Activated T-cell treated with anti-CD3 and anti-CD28 coated beads, Interleukin-2, amount 50 U/mL, for 24 hours (primary cell): ENCODE results near the gene NOPCHAP1.
"Not testable (repeated sequence)": the region's sequence is repeated elsewhere in the genome, so short reads cannot be mapped to it uniquely, and the experiment has no call there.

ENCODE experiments used
- DNase-seq: peaks from one replicate; pipeline ENCODE4 v3.0.0-alpha.2; 2020
- H3K27ac Mint-ChIP-seq: 2 replicates; pipeline ENCODE4 v1.8.0; 2020; ENCODE audit warnings: mild to moderate bottlenecking, mixed read lengths
- H3K27me3 Mint-ChIP-seq: 2 replicates; pipeline ENCODE4 v1.8.0; 2020; ENCODE audit warnings: mixed read lengths
- H3K36me3 Mint-ChIP-seq: 2 replicates; pipeline ENCODE4 v1.8.0; 2020; ENCODE audit warnings: low read depth, mixed read lengths
- H3K4me1 Mint-ChIP-seq: 2 replicates; pipeline ENCODE4 v1.8.0; 2020; ENCODE audit warnings: low read depth, mixed read lengths
- H3K4me3 Mint-ChIP-seq: 2 replicates; pipeline ENCODE4 v1.8.0; 2020; ENCODE audit warnings: mild to moderate bottlenecking, moderate library complexity, mixed read lengths
- H3K9me3 Mint-ChIP-seq: 2 replicates; pipeline ENCODE4 v1.8.0; 2020; ENCODE audit warnings: mixed read lengths

Gene NOPCHAP1

GRCh38 chr12:104976703-104977102 lies 9.4 kb upstream of the NOPCHAP1 start:
- H3K4me1 Mint-ChIP-seq: peaks cover 3% of the 10 kb centered on the region
- no peak overlapping the region for H3K27ac Mint-ChIP-seq
- DNase-seq: no peak
- no peak overlapping the region for H3K4me3 Mint-ChIP-seq
- H3K9me3 Mint-ChIP-seq: no peaks in the 10 kb centered on the region
- no peaks in the 10 kb centered on the region for H3K27me3 Mint-ChIP-seq
- H3K36me3 Mint-ChIP-seq: no peaks in the 10 kb centered on the region

- not testable (repeated sequence) for DNase-seq, H3K27me3 Mint-ChIP-seq, H3K9me3 Mint-ChIP-seq, H3K4me1 Mint-ChIP-seq, H3K36me3 Mint-ChIP-seq, H3K27ac Mint-ChIP-seq, H3K4me3 Mint-ChIP-seq
Measured at GRCh38 chr12:104977688-104978087, 8.4 kb upstream of the NOPCHAP1 start.

- Mint-ChIP-seq H3K9me3 (no peaks in the 10 kb centered on the region), H3K27ac (no peak overlapping the region), H3K4me3 (peak overlapping the region; percentile 88), H3K27me3 (peaks cover 2% of the 10 kb centered on the region), H3K4me1 (peaks cover 40% of the 10 kb centered on the region), H3K36me3 (peaks cover 34% of the 10 kb centered on the region)
- DNase-seq: no peak
Measured at GRCh38 chr12:104985206-104985605, 910 bp upstream of the NOPCHAP1 start.

DNA sequence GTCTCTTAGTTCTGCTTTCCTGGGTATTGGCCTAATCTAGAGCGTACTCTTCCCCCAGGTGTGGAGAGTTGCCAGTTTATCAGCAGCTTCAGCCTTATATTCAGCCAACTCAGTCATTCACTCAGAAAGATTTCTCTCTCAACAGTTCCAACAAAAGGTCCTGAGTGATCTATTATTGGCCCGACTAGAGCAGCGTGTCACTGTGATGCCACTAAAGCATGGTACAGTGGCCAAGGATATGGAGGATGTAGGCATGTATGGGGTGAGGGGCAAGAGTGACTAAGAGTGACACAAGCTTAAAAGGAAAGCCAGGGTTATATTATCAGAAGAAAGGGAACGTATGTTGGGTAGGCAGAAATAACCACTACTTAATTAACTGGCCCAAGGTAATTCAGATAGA lies 4.8 kb downstream of the NOPCHAP1 start:
- peak overlapping the region; percentile 65 for H3K27ac Mint-ChIP-seq
- H3K4me1 Mint-ChIP-seq: peaks cover 53% of the 10 kb centered on the region
- no peaks in the 10 kb centered on the region for H3K9me3 Mint-ChIP-seq
- no peak overlapping the region for H3K4me3 Mint-ChIP-seq
- H3K27me3 Mint-ChIP-seq: no peaks in the 10 kb centered on the region
- peaks cover 91% of the 10 kb centered on the region for H3K36me3 Mint-ChIP-seq
- DNase-seq: no peak

DNA sequence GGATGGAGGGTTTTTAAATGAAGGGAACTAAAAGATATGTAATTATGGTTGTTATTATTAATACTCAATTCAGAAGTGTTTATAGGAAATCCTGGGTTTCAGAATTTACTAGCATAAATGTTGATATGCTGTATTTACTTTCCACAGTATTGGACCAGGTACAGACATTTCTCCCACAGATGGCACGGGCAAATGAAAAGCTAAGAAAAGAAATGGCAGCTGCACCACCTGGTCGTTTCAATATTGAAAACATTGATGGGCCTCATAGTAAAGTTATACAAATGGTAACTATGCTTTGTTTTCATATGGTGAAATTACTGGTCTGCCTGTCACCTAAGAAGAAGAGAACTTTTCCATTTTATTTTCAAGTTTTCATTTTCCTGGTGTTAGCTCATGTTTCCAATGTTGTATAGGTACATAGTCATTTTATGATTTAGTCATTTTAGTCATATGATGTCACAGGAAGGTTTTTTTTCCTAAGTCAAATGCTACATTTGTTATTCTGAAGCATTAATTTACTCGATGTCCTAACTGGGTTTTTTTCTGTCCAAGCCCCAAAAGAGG lies 5.5 kb downstream of the NOPCHAP1 start:
- no peaks in the 10 kb centered on the region for H3K9me3 Mint-ChIP-seq
- H3K4me3 Mint-ChIP-seq: no peak overlapping the region
- H3K27me3 Mint-ChIP-seq: no peaks in the 10 kb centered on the region
- peaks cover 94% of the 10 kb centered on the region for H3K36me3 Mint-ChIP-seq
- peaks cover 52% of the 10 kb centered on the region for H3K4me1 Mint-ChIP-seq
- no peak for DNase-seq
- peak overlapping the region; percentile 65 for H3K27ac Mint-ChIP-seq

GRCh38 chr12:104994336-104994735 lies 8.2 kb downstream of the NOPCHAP1 start:
- DNase-seq: no peak
- Mint-ChIP-seq H3K36me3 (peaks cover 96% of the 10 kb centered on the region), H3K27me3 (no peaks in the 10 kb centered on the region), H3K4me1 (peaks cover 36% of the 10 kb centered on the region), H3K27ac (no peak overlapping the region), H3K9me3 (no peaks in the 10 kb centered on the region), H3K4me3 (no peak overlapping the region)

DNA sequence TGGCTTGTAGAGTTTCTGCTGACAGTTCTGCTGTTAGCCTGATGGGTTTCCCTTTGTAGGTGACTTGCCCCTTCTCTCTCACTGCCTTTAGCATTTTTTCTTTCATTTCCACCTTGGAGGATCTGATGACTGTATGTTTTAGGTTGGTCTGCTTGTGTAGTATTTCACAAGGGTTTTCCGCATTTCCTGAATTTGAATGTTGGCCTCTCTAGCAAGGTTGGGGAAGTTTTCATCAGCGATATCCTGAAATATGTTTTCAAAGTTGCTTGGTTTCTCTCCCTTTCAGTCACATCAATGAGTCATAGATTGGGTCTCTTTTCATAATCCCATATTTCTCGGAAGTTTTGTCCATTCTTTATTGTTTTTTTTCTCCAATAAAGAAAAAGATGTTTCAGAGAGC lies 11.4 kb downstream of the NOPCHAP1 start:
- Mint-ChIP-seq H3K4me1 (peaks cover 7% of the 10 kb centered on the region), H3K27me3 (no peaks in the 10 kb centered on the region), H3K4me3 (no peak overlapping the region), H3K9me3 (peaks cover 9% of the 10 kb centered on the region), H3K36me3 (peaks cover 96% of the 10 kb centered on the region), H3K27ac (no peak overlapping the region)
- DNase-seq: no peak

DNA sequence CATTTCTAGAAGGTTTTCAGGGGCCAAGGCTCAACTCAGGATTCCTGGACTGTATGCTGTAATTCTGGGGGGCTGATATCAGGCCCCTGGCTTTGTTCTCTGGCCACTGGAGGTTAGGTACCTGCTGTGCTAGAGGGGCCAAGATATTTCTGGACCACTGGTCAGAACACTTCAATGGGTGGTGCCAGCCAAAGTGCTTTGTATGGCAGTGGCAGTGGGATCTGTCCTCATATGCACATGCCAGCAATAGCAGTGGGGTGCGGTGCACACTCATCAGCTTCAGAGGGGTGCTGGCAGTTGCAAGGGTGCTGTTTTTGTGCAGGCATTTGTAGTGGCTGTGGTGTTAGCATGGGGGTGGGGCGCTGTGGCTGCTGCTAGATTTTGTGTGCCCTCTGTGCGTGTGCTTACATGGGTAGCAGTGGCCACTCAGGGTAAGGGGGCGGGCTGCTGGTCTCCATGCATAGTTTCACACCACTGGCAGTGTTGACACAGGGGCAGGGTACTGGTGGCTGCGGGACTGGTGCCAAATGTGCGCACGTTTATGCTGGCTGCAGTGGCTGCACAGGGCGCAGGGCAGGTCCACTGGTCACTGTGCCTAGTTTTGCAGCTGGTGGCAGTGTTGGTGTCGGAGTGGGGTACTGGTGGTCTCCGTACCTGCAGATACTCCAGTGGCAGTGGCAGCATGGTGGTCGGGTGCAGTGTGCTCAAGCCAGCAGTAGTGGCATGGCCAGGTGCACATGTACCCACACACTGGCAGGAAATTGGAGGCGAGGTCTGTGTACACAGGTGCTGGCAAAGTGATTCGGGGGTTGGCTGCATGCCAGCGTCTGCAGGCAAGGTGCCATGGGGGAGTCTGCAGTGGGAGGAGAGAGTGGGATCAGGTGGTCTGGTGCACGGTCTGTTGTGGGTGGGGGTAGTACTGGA lies 12.6 kb downstream of the NOPCHAP1 start:
- peaks cover 9% of the 10 kb centered on the region for H3K9me3 Mint-ChIP-seq
- DNase-seq: no peak
- H3K27ac Mint-ChIP-seq: no peak overlapping the region
- no peak overlapping the region for H3K4me3 Mint-ChIP-seq
- peaks cover 7% of the 10 kb centered on the region for H3K4me1 Mint-ChIP-seq
- peaks cover 96% of the 10 kb centered on the region for H3K36me3 Mint-ChIP-seq
- no peaks in the 10 kb centered on the region for H3K27me3 Mint-ChIP-seq

DNA sequence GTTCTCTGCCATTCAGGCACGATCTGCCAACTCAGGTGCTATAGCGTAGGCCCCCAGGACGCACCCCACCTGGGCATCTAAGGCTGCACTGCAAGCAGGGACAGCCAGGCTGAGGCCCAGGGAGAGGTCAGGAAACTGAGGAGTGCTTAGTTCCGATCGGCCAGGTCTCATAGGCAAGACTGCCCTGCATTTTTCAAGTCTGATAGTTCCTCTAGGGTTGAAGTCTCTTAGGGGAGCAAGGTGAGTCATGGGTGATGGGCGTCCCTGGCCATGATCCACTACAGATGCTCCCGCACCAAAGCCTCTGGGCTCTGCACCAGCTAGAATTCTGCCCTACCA lies 13.2 kb downstream of the NOPCHAP1 start:
- peaks cover 9% of the 10 kb centered on the region for H3K9me3 Mint-ChIP-seq

GRCh38 chr12:105001476-105001875 lies 15.4 kb downstream of the NOPCHAP1 start:
- Mint-ChIP-seq H3K9me3 (peaks cover 9% of the 10 kb centered on the region), H3K4me3 (no peak overlapping the region), H3K27me3 (no peaks in the 10 kb centered on the region), H3K4me1 (peaks cover 12% of the 10 kb centered on the region), H3K27ac (no peak overlapping the region), H3K36me3 (peaks cover 93% of the 10 kb centered on the region)
- no peak for DNase-seq

More for the DNA sequence above, 13.2 kb downstream of the NOPCHAP1 start:
- DNase-seq: no peak
- no peak overlapping the region for H3K27ac Mint-ChIP-seq
- peaks cover 96% of the 10 kb centered on the region for H3K36me3 Mint-ChIP-seq
- no peak overlapping the region for H3K4me3 Mint-ChIP-seq
- peaks cover 7% of the 10 kb centered on the region for H3K4me1 Mint-ChIP-seq
- H3K27me3 Mint-ChIP-seq: no peaks in the 10 kb centered on the region

DNA sequence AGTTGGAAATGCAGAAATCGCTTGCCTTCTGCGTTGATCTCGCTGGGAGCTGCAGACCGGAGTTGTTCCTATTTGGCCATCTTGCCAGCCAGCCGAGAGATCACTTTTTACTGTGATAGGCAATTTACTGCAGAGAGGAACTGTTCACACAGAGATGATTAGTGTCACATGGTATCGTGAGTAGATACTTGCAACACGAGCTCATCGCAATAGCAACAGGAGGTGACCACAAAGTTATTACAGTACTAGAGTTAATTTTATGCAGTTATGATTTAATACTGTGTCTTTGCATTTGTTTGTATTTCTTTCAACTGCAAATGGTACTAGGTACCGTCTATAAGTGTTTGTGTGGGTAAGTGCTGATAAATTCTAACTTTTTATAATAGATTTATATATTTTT lies 27.8 kb downstream of the NOPCHAP1 start:
- peaks cover 18% of the 10 kb centered on the region for H3K9me3 Mint-ChIP-seq

DNA sequence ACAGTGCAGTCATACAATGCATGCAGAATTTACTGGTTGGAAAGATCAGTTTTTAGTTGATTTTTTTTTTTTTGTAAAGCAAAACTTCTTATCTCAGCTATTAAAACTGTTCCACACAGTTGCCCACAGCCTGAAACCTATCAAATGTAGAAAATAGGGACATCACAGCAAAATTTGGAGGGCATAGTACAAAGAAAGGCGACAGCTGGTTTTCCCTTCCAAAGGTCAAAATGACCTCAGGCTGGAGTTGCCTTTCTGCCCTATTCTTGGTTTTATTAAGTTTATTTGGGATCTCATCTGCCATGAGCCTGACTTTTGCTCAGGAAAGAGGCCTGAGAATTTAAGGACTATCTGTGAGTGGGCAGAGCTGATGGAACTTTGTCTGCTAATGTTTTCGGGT lies 28.5 kb downstream of the NOPCHAP1 start:
- Mint-ChIP-seq H3K4me3 (no peak overlapping the region), H3K27ac (no peak overlapping the region), H3K27me3 (no peaks in the 10 kb centered on the region), H3K36me3 (peaks cover 88% of the 10 kb centered on the region), H3K4me1 (peaks cover 4% of the 10 kb centered on the region), H3K9me3 (peaks cover 13% of the 10 kb centered on the region)
- no peak for DNase-seq

More for the DNA sequence above, 27.8 kb downstream of the NOPCHAP1 start:
- Mint-ChIP-seq H3K4me3 (no peak overlapping the region), H3K27me3 (no peaks in the 10 kb centered on the region), H3K36me3 (peaks cover 90% of the 10 kb centered on the region), H3K4me1 (peaks cover 4% of the 10 kb centered on the region), H3K27ac (no peak overlapping the region)
- DNase-seq: no peak

GRCh38 chr12:105015543-105015942 lies 29.4 kb downstream of the NOPCHAP1 start:
- Mint-ChIP-seq H3K27ac (no peak overlapping the region), H3K9me3 (peaks cover 3% of the 10 kb centered on the region), H3K4me3 (no peak overlapping the region), H3K36me3 (peaks cover 78% of the 10 kb centered on the region), H3K4me1 (peaks cover 4% of the 10 kb centered on the region), H3K27me3 (no peaks in the 10 kb centered on the region)
- no peak for DNase-seq

GRCh38 chr12:105018012-105018411 lies 31.9 kb downstream of the NOPCHAP1 start:
- Mint-ChIP-seq H3K27me3 (no peaks in the 10 kb centered on the region), H3K4me1 (peaks cover 4% of the 10 kb centered on the region), H3K9me3 (no peaks in the 10 kb centered on the region), H3K4me3 (no peak overlapping the region), H3K27ac (no peak overlapping the region), H3K36me3 (peaks cover 54% of the 10 kb centered on the region)
- no peak for DNase-seq

- Mint-ChIP-seq H3K4me1 (peaks cover 4% of the 10 kb centered on the region), H3K27me3 (no peaks in the 10 kb centered on the region), H3K9me3 (no peaks in the 10 kb centered on the region), H3K36me3 (peaks cover 46% of the 10 kb centered on the region), H3K4me3 (no peak overlapping the region), H3K27ac (no peak overlapping the region)
- DNase-seq: no peak
Measured at GRCh38 chr12:105018776-105019175, 32.7 kb downstream of the NOPCHAP1 start.
